Muscle layer of duodenum (tissue), 2 donors: ENCODE measurements around the gene GRID2.

Experiments used
- H3K27ac ChIP-seq: one replicate; pipeline ENCODE4 v1.7.0; 2013; ENCODE audit warnings: mild to moderate bottlenecking, low read length
- H3K27me3 ChIP-seq: one replicate; pipeline ENCODE4 v1.7.0; 2013; ENCODE audit warnings: low read depth, mild to moderate bottlenecking, control low read depth, low read length
- H3K36me3 ChIP-seq, 2 donors: one replicate each; pipeline ENCODE4 v1.7.0; 2013; ENCODE audit warnings: low read length in 2 of 2, control low read depth in 1 of 2, mild to moderate bottlenecking in 1 of 2; ENCODE audit not compliant: insufficient read depth in 2 of 2, control insufficient read depth in 1 of 2
- H3K4me1 ChIP-seq, 2 donors: one replicate each; pipeline ENCODE4 v1.7.0; 2013; ENCODE audit warnings: low read length in 2 of 2, mild to moderate bottlenecking in 2 of 2, control low read depth in 1 of 2, moderate library complexity in 1 of 2; ENCODE audit not compliant: insufficient read depth in 2 of 2, control insufficient read depth in 1 of 2
- H3K4me3 ChIP-seq, 2 donors: one replicate each; pipeline ENCODE4 v1.7.0; 2013; ENCODE audit warnings: low read length in 2 of 2, low read depth in 1 of 2, mild to moderate bottlenecking in 1 of 2
- H3K9me3 ChIP-seq, 2 donors: one replicate each; pipeline ENCODE4 v1.7.0; 2013; ENCODE audit warnings: low read length in 2 of 2, control low read depth in 1 of 2, mild to moderate bottlenecking in 1 of 2; ENCODE audit not compliant: control insufficient read depth in 1 of 2
- donor health status: healthy.

The GRID2 gene

DNA sequence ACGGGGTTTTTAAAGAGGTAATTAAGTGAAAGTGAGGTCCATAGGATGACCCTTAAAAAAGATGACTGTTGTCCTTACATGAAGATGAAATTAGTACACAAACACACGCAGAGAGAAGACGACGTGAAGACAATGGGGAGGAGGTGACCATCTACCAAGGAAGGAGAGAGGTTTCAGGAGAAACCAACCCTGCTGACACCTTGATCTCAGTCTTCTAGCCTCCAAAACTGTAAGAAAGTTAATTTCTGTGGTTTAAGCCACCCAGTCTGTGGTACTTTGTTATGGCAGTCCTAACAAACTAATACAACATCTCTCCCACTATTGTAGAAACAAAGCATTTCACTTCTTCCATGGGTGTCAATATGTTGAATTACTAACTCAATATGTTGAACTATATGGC is 1385.2 kb downstream of the GRID2 start:
- Histone ChIP-seq H3K27me3 (no peaks in the 10 kb centered on the region), H3K36me3 (no peaks in the 10 kb centered on the region), H3K9me3 (no peaks in the 10 kb centered on the region), H3K4me1 (no peaks in the 10 kb centered on the region), H3K4me3 (no peak overlapping the region), H3K27ac (no peak overlapping the region)

DNA sequence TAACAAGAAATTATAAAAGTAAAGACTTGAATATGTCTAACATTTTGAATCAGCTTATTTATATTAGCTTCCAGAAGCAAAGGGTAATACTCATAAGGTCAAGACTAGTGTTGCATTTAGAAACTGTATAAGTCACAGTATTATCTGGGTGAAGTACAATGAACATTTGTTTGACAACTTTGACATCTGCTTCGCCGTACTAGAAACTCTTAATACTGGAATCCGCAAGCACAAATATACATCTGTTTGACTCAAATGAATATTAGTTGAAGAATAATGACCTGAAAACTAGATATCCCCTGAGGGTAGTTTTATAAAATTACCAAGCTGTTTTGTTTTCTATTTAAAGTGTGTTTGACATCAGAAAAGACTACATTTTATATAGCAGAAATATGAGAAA is 1389.4 kb downstream of the GRID2 start:
- H3K36me3 ChIP-seq, result no peaks in the 10 kb centered on the region
- no peak overlapping the region for H3K4me3 ChIP-seq
- H3K4me1 ChIP-seq, result no peaks in the 10 kb centered on the region
- H3K9me3 ChIP-seq, result no peaks in the 10 kb centered on the region
- H3K27me3 ChIP-seq, result no peaks in the 10 kb centered on the region
- no peak overlapping the region for H3K27ac ChIP-seq

DNA sequence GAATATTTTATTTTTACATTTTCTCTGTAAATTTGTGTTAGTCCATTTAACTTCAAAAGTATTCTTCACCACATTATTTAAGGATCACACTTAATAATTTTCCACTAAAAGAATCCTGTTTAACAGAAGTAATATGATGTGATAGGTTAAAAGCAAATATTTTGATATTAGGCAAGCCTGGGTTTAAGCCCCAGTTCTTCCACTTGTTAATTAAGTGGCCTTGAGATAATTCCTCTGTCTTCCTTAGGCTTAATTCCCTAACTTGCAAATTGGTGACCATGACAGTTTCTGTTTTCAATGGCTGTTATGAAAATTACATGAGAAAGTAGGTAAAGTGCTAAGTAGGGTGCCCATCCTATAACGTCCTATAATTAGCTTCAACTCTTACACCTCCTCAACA is 1394.9 kb downstream of the GRID2 start:
- no peak overlapping the region for H3K27ac ChIP-seq
- no peaks in the 10 kb centered on the region for H3K9me3 ChIP-seq
- no peak overlapping the region for H3K4me3 ChIP-seq
- H3K4me1 ChIP-seq, result no peaks in the 10 kb centered on the region
- H3K36me3 ChIP-seq, result no peaks in the 10 kb centered on the region
- H3K27me3 ChIP-seq, result no peaks in the 10 kb centered on the region

DNA sequence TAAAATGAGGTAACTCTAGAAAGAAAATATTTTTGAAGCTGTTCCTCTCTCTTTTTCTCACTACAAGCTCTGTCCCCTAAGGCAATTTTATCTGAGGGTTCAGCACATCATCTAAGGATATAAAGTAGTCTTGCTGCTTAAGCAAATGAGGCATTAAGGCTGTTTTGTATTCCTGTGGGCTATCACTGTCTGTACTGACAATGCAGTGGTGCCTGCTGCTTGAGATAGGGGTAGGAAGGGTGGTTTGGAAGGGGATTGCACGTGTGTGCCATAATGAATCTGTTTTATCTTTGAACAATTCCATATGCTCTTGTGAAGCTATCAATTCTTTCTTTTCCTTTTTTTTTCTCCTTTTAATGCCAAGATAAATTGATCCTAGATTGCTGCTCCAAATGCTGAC is 1396.8 kb downstream of the GRID2 start:
- Histone ChIP-seq H3K27me3 (no peaks in the 10 kb centered on the region), H3K9me3 (no peaks in the 10 kb centered on the region), H3K36me3 (no peaks in the 10 kb centered on the region), H3K27ac (no peak overlapping the region), H3K4me3 (no peak overlapping the region), H3K4me1 (no peaks in the 10 kb centered on the region)

DNA sequence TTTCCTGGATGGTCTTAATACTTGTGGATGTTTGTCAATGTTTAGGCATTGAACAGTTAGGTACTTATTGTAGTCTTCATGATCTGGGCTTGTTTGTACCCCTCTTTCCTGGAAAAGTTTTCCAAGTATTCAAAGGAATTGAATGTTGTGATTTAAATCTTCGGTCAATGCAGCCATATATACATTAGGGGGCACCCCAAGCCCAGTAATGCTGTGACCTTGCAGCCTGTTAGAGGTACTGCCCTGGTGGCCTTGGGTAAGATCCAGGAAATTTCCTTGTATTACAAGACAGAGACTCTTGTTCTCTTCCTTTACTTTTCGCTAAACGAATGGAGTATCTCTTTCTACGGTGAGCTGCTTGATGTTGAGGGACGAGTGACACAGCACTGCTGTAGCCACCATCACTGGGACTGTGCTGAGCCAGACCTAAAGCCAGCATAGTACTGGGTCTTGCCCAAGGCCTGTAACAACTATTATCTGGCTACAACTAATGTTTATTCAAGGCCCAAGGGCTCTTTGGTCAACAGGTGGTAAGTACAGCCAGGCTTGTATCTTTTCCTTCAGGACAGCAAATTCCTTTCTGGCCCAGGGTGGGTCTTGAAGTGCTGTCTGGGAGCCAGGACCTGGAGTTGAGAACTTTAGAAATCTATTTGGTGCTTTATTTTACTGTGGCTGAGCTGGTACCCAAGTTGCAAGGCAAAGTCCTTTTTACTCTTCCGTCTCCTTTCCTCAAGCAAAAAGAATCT is 1406.5 kb downstream of the GRID2 start:
- Histone ChIP-seq H3K9me3 (peaks cover 0 to 2% of the 10 kb centered on the region in 2 donors), H3K4me1 (no peaks in the 10 kb centered on the region), H3K27ac (no peak overlapping the region), H3K27me3 (no peaks in the 10 kb centered on the region), H3K36me3 (no peaks in the 10 kb centered on the region), H3K4me3 (no peak overlapping the region)

DNA sequence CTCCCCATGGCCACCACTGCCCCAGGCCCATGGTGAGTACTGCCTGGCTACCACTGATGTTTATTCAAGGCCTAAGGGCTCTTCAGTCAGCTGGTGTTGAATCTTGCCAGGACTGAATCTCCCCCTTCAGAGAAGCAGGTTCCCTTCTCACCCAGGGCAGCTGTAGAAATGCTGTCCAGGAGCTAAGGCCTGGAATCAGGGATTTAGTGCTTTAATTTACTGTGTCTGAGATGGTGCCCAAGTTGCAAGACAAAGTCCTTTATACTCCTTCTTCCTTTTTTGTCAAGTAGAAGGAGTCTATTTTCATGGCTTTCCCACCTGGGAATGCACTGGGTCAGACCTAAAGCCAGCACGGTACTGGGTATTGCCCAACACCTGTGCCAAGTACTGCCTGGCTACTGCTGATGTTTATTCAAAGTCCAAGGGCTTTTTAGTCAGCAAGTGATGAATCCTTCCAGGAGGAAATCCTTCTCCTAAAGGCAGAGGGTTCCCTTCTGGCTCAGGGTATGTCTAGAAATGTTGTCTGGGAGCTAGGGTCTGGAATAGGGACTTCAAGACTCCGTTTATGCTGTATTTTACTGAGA is 1407.2 kb downstream of the GRID2 start:
- Histone ChIP-seq H3K36me3 (no peaks in the 10 kb centered on the region), H3K4me3 (no peak overlapping the region), H3K27ac (no peak overlapping the region), H3K27me3 (no peaks in the 10 kb centered on the region), H3K9me3 (peaks cover 0 to 2% of the 10 kb centered on the region in 2 donors), H3K4me1 (no peaks in the 10 kb centered on the region)

DNA sequence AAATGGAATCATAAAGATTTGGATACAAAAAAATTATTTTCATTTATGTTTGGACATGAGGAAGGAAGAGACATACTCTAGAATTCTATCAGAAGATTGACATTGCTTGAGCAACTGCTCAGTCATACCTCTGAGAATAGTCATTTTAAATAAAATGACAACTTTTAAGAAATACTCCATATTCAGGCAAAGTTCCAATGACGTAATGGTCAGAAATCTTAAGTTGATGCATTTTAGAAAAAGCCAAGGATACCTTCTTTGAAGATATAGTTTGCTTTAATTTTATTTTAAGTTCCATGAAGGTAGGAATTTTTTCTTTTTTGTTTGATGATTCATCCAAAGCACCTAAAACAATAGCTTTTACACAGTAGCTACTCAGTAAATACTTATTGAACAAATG is 1414.5 kb downstream of the GRID2 start:
- H3K9me3 ChIP-seq, result peaks cover 0 to 2% of the 10 kb centered on the region in 2 donors
- no peaks in the 10 kb centered on the region for H3K4me1 ChIP-seq
- H3K36me3 ChIP-seq, result no peaks in the 10 kb centered on the region
- H3K27me3 ChIP-seq, result no peaks in the 10 kb centered on the region
- no peak overlapping the region for H3K27ac ChIP-seq
- no peak overlapping the region for H3K4me3 ChIP-seq

DNA sequence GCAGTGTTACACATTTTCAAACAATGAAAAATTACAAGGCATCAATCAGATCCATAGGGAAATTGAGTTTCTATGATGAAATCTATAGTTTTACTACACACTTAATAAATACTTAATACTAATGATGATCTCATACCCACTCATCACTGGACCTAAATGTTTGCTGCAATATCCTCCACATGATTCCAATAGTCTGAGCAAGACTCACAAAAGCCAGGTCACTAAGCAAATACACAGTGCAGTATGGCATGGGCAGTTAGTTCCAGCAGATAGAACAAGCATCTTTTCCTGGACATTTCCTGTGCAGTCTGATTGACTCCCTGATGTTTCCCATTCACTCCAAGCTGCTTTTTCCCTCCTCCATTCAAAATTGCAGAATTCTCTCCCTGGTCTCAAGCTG is 1415.8 kb downstream of the GRID2 start:
- H3K9me3 ChIP-seq, result no peaks in the 10 kb centered on the region
- no peaks in the 10 kb centered on the region for H3K36me3 ChIP-seq
- no peaks in the 10 kb centered on the region for H3K27me3 ChIP-seq
- no peaks in the 10 kb centered on the region for H3K4me1 ChIP-seq
- H3K27ac ChIP-seq, result no peak overlapping the region
- H3K4me3 ChIP-seq, result no peak overlapping the region

DNA sequence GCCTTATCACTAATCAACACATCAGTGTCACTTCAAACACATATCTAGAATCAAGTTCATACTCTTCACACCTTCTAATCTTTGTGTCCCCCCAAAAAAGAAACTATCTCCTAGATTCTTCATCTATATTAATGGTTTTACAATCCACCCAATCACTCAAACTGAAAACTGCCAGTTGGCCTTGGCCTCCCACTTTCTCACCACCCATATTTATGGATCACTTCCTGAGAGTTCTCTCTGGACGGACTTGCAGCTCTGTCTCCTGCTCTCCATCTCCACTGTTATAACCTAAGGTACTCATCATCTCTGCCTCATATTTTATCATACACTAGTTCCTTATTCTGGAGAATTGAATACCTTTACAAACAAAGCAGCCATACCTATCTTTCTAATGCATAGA is 1418.7 kb downstream of the GRID2 start:
- H3K27ac ChIP-seq, result no peak overlapping the region
- H3K27me3 ChIP-seq, result no peaks in the 10 kb centered on the region
- no peak overlapping the region for H3K4me3 ChIP-seq
- H3K4me1 ChIP-seq, result no peaks in the 10 kb centered on the region
- H3K9me3 ChIP-seq, result no peaks in the 10 kb centered on the region
- no peaks in the 10 kb centered on the region for H3K36me3 ChIP-seq

DNA sequence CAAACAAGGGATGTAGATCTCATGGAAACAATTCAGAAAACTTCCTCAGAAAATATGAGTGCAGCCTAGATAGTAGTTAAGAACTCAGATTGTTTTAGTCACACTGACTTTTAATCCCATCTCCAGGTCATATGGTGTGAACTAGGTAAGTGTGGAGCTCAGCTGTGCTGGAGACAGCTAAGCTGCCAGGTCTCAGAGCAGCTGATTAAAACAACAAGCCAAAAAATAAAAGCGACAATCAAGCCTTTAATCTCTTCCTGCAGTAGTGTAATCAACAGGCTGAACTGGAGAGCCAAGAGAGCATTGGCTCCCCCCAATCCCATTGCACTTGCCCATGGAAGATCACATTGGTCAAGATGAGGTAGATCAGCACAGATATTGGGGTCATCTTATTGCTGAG is 1426.5 kb downstream of the GRID2 start:
- H3K27ac ChIP-seq, result no peak overlapping the region
- no peaks in the 10 kb centered on the region for H3K36me3 ChIP-seq
- H3K27me3 ChIP-seq, result no peaks in the 10 kb centered on the region
- H3K4me3 ChIP-seq, result no peak overlapping the region
- no peaks in the 10 kb centered on the region for H3K4me1 ChIP-seq
- no peaks in the 10 kb centered on the region for H3K9me3 ChIP-seq

DNA sequence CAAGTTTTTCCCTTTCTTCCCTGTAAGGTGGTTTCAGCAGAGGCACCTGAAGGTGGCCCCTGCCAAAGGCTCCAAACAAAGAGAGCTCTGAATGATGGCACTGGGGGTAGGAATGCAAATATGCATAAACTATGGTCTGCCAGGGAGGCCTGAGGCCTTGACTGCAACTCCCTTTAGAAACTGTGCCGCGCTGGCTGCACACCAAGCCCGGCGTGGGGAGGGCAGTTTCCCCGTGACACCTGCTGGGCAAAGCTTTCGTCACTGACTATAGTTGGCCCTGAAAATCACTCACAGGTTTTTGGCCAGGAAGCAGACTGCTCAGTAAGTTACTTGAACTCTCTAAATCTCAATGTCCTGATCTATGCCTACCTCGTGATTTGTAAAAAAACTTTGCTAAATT is 1427.0 kb downstream of the GRID2 start:
- Histone ChIP-seq H3K4me1 (no peaks in the 10 kb centered on the region), H3K9me3 (no peaks in the 10 kb centered on the region)

DNA sequence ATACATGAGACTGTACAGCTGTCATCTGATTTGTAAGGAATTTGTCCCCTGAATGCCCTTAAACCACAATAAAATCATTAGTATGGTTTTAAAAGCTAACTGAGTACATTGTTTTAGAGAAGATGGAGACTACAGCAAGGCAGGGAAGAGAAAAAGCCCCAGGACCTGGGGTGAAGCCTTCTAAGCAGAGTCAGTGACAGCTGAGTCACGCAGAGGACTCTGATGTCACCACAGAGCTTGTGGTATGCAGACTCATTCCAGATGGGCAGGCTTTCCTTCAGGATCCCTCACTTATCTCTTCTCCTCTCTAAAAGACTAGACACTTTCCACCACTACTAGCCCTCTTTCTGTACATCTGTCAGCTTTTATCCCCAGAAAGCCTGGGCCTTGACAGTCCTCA is 1427.7 kb downstream of the GRID2 start:
- H3K9me3 ChIP-seq, result no peaks in the 10 kb centered on the region

More for the DNA sequence above, 1427.0 kb downstream of the GRID2 start:
- H3K4me3 ChIP-seq, result no peak overlapping the region
- no peak overlapping the region for H3K27ac ChIP-seq
- H3K27me3 ChIP-seq, result no peaks in the 10 kb centered on the region
- H3K36me3 ChIP-seq, result no peaks in the 10 kb centered on the region

More for the DNA sequence above, 1427.7 kb downstream of the GRID2 start:
- H3K27me3 ChIP-seq, result no peaks in the 10 kb centered on the region
- no peak overlapping the region for H3K4me3 ChIP-seq
- H3K36me3 ChIP-seq, result no peaks in the 10 kb centered on the region
- no peak overlapping the region for H3K27ac ChIP-seq
- no peaks in the 10 kb centered on the region for H3K4me1 ChIP-seq
